GM23338 (cell line): ENCODE data around the gene AP2B1. TPM values are rescaled to one million over a fixed set of nuclear protein-coding genes. Genes with fewer than 3 reads are reported as not detected.

Experiments
- ATAC-seq: fragments of 200-7000 bp; cut with Tn5 transposase; 3 replicates; pipeline ENCODE4 v1.9.1; 2020
- DNase-seq: peaks from one replicate; pipeline ENCODE4 v3.0.0-alpha.2; 2015; ENCODE audit warnings: low spot score
- H2AFZ ChIP-seq: fragments of 200-600 bp; sonication (generic); 2 replicates; pipeline ENCODE4 v1.8.0; 2016; ENCODE audit warnings: antibody characterized with exemption, mild to moderate bottlenecking, moderate library complexity
- H3F3A ChIP-seq: fragments of 200-600 bp; sonication (generic); replicated peaks from 2 replicates; pipeline ENCODE4 v1.8.0; 2017; ENCODE audit warnings: antibody characterized with exemption, mixed run types, low read depth
- H3K27ac ChIP-seq: fragments of 200-600 bp; sonication (generic); 2 replicates; pipeline ENCODE4 v1.6.1; 2016; ENCODE audit warnings: low read depth
- H3K27me3 ChIP-seq: fragments of 200-600 bp; sonication (generic); 2 replicates; pipeline ENCODE4 v1.8.0; 2016; ENCODE audit warnings: mild to moderate bottlenecking, mixed run types, moderate library complexity; ENCODE audit not compliant: insufficient read depth
- H3K36me3 ChIP-seq: fragments of 200-600 bp; sonication (generic); 2 replicates; pipeline ENCODE4 v1.8.0; 2016; ENCODE audit warnings: mild to moderate bottlenecking; ENCODE audit not compliant: insufficient read depth
- H3K4me1 ChIP-seq: fragments of 200-600 bp; sonication (generic); 2 replicates; pipeline ENCODE4 v1.8.0; 2016; ENCODE audit warnings: mild to moderate bottlenecking, moderate library complexity; ENCODE audit not compliant: insufficient read depth
- H3K4me2 ChIP-seq: fragments of 200-600 bp; sonication (generic); 2 replicates; pipeline ENCODE4 v1.7.1; 2017; ENCODE audit warnings: mixed run types
- H3K4me3 ChIP-seq: fragments of 200-600 bp; sonication (generic); 2 replicates; pipeline ENCODE4 v1.6.1; 2016; ENCODE audit warnings: mixed run types
- H3K79me2 ChIP-seq: fragments of 200-600 bp; sonication (generic); replicated peaks from 2 replicates; pipeline ENCODE4 v1.8.0; 2017; ENCODE audit warnings: mild to moderate bottlenecking; ENCODE audit not compliant: insufficient read depth
- H3K9me2 ChIP-seq: fragments of 200-600 bp; sonication (generic); 2 replicates; pipeline ENCODE4 v1.8.0; 2017; ENCODE audit not compliant: insufficient read depth
- H4K20me1 ChIP-seq: fragments of 200-600 bp; sonication (generic); replicated peaks from 2 replicates; pipeline ENCODE4 v1.8.0; 2017; ENCODE audit warnings: mild to moderate bottlenecking; ENCODE audit not compliant: insufficient read depth
- H3K27ac Mint-ChIP-seq: 2 replicates; pipeline ENCODE4 v1.8.0; 2020; ENCODE audit warnings: inconsistent platforms, mild to moderate bottlenecking, moderate library complexity, mixed read lengths
- H3K27me3 Mint-ChIP-seq: 3 replicates; pipeline ENCODE4 v1.8.0; 2022; ENCODE audit warnings: low read depth, mild to moderate bottlenecking, moderate library complexity, mixed read lengths, inconsistent platforms; ENCODE audit not compliant: insufficient read depth, poor library complexity
- H3K36me3 Mint-ChIP-seq: 3 replicates; pipeline ENCODE4 v1.8.0; 2021; ENCODE audit warnings: low read depth, mild to moderate bottlenecking, inconsistent platforms, moderate library complexity, mixed read lengths
- H3K4me1 Mint-ChIP-seq: 3 replicates; pipeline ENCODE4 v1.8.0; 2020; ENCODE audit warnings: mild to moderate bottlenecking, inconsistent platforms, mixed read lengths
- H3K4me3 Mint-ChIP-seq: 3 replicates; pipeline ENCODE4 v1.8.0; 2021; ENCODE audit warnings: moderate library complexity, mild to moderate bottlenecking, inconsistent platforms, mixed read lengths
- H3K9me3 Mint-ChIP-seq: 3 replicates; pipeline ENCODE4 v1.8.0; 2020; ENCODE audit warnings: moderate library complexity, mild to moderate bottlenecking, inconsistent platforms, mixed read lengths
- CREB1 ChIP-seq: fragments of 250-450 bp; sonication (Bioruptor Pico); IDR thresholded peaks from 2 replicates; pipeline ENCODE4 v1.5.0; 2020; ENCODE audit warnings: low read depth, mild to moderate bottlenecking, moderate library complexity
- EZH2 ChIP-seq: fragments of 200-600 bp; sonication (generic); IDR thresholded peaks from one replicate; pipeline ENCODE4 v1.8.0; 2017; ENCODE audit warnings: antibody characterized with exemption, mild to moderate bottlenecking, low read depth; ENCODE audit not compliant: unreplicated experiment
- EZH2phosphoT487 ChIP-seq: fragments of 200-600 bp; sonication (generic); IDR thresholded peaks from one replicate; pipeline ENCODE4 v1.8.1; 2018; ENCODE audit warnings: antibody characterized with exemption; ENCODE audit not compliant: unreplicated experiment
- JUNB ChIP-seq: IDR thresholded peaks from one replicate; pipeline ENCODE4 v1.6.1; 2016; ENCODE audit warnings: antibody characterized with exemption; ENCODE audit not compliant: unreplicated experiment
- NANOG ChIP-seq: IDR thresholded peaks from 2 replicates; pipeline ENCODE4 v1.6.1; 2016; ENCODE audit warnings: antibody characterized with exemption, borderline replicate concordance
- POLR2AphosphoS5 ChIP-seq: IDR thresholded peaks from 2 replicates; pipeline ENCODE4 v1.6.1; 2016; ENCODE audit warnings: antibody characterized with exemption, low read depth
- STAT1 ChIP-seq: IDR thresholded peaks from one replicate; pipeline ENCODE4 v1.6.1; 2016; ENCODE audit warnings: antibody characterized with exemption; ENCODE audit not compliant: unreplicated experiment
- ZNF114 ChIP-seq: fragments of 250-450 bp; sonication (Bioruptor Pico); IDR thresholded peaks from 2 replicates; pipeline ENCODE4 v1.5.0; 2020; ENCODE audit warnings: mild to moderate bottlenecking, moderate library complexity
- ZNF331 ChIP-seq: fragments of 250-450 bp; sonication (Bioruptor Pico); IDR thresholded peaks from 2 replicates; pipeline ENCODE4 v1.5.0; 2020; ENCODE audit warnings: low read depth, mild to moderate bottlenecking, moderate library complexity
- polyA plus RNA-seq: library from polyadenylated mRNA; unstranded; fragments of >200 nt; fragmentation: Nextera tagmentation; extraction: Ambion mirVana; gene quantifications from 2 replicates; pipeline ENCODE4 v1.2.1, GENCODE V29; 2016
- total RNA-seq: library from RNA; depleted of rRNA; stranded (reverse); fragments of >200 nt; shearing (Covaris generic); gene quantifications from 2 replicates; pipeline ENCODE4 v1.2.3, GENCODE V29; 2014
- TF ChIP-seq, protein P1 (sequence below): fragments of 250-450 bp; sonication (Bioruptor Pico); IDR thresholded peaks from 2 replicates; pipeline ENCODE4 v1.5.0; 2020; ENCODE audit warnings: mild to moderate bottlenecking, moderate library complexity

Gene AP2B1
- total and polyA plus RNA-seq, 2 experiments from 2014 or later = 89.7 to 144 TPM

DNA sequence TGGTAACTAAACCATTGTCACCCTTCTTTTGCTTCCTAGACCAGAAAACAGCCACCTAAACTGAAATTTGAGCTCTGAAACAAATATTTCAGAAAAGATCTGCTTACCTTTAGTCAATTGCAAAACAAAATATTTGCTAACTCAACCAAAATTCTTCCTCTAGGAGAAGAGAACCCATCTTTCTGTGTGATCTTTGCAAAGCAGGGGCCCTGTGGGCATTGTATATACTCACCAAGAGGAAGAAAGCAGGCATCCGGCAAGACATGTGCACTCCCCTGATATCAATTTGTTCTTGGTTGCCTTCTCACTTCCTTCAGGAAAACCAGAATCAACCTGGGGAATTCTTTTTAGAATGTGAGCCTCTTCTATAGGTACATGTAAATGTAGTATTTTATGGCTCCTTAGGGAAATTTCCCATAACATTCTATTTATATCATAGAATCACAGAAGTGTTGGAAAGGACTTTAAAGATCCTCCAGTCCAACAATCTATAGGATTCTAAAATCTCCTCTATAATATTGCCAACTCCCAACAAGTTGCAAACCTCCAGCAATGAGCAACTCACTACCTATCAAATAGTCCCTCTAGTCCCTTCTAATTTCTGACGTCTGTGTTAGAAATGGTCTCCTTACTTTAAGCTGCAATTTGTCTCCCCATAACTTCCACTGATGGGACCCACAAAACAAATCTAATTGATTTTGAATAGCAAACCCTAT is 27.5 kb upstream of the AP2B1 start (continued):
- TF ChIP-seq, protein P1, sequence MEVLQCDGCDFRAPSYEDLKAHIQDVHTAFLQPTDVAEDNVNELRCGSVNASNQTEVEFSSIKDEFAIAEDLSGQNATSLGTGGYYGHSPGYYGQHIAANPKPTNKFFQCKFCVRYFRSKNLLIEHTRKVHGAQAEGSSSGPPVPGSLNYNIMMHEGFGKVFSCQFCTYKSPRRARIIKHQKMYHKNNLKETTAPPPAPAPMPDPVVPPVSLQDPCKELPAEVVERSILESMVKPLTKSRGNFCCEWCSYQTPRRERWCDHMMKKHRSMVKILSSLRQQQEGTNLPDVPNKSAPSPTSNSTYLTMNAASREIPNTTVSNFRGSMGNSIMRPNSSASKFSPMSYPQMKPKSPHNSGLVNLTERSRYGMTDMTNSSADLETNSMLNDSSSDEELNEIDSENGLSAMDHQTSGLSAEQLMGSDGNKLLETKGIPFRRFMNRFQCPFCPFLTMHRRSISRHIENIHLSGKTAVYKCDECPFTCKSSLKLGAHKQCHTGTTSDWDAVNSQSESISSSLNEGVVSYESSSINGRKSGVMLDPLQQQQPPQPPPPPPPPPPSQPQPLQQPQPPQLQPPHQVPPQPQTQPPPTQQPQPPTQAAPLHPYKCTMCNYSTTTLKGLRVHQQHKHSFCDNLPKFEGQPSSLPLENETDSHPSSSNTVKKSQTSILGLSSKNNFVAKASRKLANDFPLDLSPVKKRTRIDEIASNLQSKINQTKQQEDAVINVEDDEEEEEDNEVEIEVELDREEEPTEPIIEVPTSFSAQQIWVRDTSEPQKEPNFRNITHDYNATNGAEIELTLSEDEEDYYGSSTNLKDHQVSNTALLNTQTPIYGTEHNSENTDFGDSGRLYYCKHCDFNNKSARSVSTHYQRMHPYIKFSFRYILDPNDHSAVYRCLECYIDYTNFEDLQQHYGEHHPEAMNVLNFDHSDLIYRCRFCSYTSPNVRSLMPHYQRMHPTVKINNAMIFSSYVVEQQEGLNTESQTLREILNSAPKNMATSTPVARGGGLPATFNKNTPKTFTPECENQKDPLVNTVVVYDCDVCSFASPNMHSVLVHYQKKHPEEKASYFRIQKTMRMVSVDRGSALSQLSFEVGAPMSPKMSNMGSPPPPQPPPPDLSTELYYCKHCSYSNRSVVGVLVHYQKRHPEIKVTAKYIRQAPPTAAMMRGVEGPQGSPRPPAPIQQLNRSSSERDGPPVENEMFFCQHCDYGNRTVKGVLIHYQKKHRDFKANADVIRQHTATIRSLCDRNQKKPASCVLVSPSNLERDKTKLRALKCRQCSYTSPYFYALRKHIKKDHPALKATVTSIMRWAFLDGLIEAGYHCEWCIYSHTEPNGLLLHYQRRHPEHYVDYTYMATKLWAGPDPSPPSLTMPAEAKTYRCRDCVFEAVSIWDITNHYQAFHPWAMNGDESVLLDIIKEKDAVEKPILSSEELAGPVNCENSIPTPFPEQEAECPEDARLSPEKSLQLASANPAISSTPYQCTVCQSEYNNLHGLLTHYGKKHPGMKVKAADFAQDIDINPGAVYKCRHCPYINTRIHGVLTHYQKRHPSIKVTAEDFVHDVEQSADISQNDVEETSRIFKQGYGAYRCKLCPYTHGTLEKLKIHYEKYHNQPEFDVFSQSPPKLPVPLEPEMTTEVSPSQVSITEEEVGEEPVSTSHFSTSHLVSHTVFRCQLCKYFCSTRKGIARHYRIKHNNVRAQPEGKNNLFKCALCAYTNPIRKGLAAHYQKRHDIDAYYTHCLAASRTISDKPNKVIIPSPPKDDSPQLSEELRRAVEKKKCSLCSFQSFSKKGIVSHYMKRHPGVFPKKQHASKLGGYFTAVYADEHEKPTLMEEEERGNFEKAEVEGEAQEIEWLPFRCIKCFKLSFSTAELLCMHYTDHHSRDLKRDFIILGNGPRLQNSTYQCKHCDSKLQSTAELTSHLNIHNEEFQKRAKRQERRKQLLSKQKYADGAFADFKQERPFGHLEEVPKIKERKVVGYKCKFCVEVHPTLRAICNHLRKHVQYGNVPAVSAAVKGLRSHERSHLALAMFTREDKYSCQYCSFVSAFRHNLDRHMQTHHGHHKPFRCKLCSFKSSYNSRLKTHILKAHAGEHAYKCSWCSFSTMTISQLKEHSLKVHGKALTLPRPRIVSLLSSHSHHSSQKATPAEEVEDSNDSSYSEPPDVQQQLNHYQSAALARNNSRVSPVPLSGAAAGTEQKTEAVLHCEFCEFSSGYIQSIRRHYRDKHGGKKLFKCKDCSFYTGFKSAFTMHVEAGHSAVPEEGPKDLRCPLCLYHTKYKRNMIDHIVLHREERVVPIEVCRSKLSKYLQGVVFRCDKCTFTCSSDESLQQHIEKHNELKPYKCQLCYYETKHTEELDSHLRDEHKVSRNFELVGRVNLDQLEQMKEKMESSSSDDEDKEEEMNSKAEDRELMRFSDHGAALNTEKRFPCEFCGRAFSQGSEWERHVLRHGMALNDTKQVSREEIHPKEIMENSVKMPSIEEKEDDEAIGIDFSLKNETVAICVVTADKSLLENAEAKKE (CRISPR knock-in tag) = no peak
- TF ChIP-seq ZNF114 (no peak), CREB1 (CRISPR knock-in tag) (no peak)

DNA sequence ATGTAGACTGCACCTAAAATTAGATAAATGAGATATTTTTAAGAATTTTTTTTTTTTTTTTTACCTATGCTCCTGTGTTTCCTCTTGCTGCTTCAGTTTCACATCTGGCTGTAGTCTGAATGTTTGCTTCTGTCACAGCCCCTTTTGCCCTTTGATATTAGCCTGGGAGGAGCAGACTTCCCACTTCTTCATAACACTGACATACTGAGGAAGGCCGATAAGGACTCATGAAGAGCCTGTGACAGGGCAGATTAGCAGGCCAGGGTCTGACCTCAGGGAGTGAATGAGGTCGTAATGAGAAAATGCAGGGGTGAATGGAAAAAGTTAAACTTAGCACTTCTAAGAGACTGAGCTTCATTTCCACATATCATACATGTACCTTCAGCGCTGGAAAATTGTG is 26.4 kb upstream of the AP2B1 start, which contains the start of gene SLFN14:
Gene SLFN14, minus strand, starts transcription at position 117 of the 400 bp plus-strand sequence. CDS start 2,757 bp downstream, outside the sequence.
- Histone ChIP-seq H3K27me3 (peaks cover 14% of the 10 kb centered on the region; the same call in 1 of the 2 replicates), H3K79me2 (no peaks in the 10 kb centered on the region), H3K4me2 (no peak within 1 kb of the TSS), H2AFZ (no peak within 1 kb of the TSS; the same call in 1 of the 2 replicates), H3K27ac (no peak within 1 kb of the TSS), H3K4me1 (no peaks in the 10 kb centered on the region), H4K20me1 (no peaks in the 10 kb centered on the region), H3K4me3 (no peak within 1 kb of the TSS), H3K36me3 (no peaks in the 10 kb centered on the region), H3F3A (no peaks in the 10 kb centered on the region), H3K9me2 (no peaks in the 10 kb centered on the region)
- peaks cover 12% of the 10 kb centered on the region for H3K27me3 Mint-ChIP-seq
- ATAC-seq = no peak
- H3K4me1 Mint-ChIP-seq = no peaks in the 10 kb centered on the region
- DNase-seq = no peak
- H3K9me3 Mint-ChIP-seq = no peaks in the 10 kb centered on the region
- no peak within 1 kb of the TSS for H3K4me3 Mint-ChIP-seq
- H3K27ac Mint-ChIP-seq = no peak within 1 kb of the TSS
- no peaks in the 10 kb centered on the region for H3K36me3 Mint-ChIP-seq
- TF ChIP-seq EZH2phosphoT487 (no peak), JUNB (no peak), CREB1 (CRISPR knock-in tag) (no peak), POLR2AphosphoS5 (no peak), NANOG (no peak), ZNF331 (CRISPR knock-in tag) (no peak), STAT1 (no peak), EZH2 (no peak)
- TF ChIP-seq, protein P1 (CRISPR knock-in tag) = no peak
